Progenitor cell of endocrine pancreas (in vitro differentiated cells): ENCODE data around the gene DIP2A. TPM values are rescaled to one million over a fixed set of nuclear protein-coding genes. Genes with fewer than 3 reads are reported as not detected.

Source experiments
- DNase-seq: peaks from one replicate; pipeline ENCODE4 v3.0.0; 2021; ENCODE audit warnings: low spot score; ENCODE audit not compliant: unreplicated experiment
- H3K27ac Mint-ChIP-seq: 2 replicates; pipeline ENCODE4 v1.8.0; 2021; ENCODE audit warnings: mild to moderate bottlenecking, moderate library complexity, mixed read lengths
- H3K27me3 Mint-ChIP-seq: 2 replicates; pipeline ENCODE4 v1.8.0; 2021; ENCODE audit warnings: mixed read lengths
- H3K36me3 Mint-ChIP-seq: 2 replicates; pipeline ENCODE4 v1.8.0; 2022; ENCODE audit warnings: mixed read lengths; ENCODE audit not compliant: insufficient read depth
- H3K4me1 Mint-ChIP-seq: 2 replicates; pipeline ENCODE4 v1.8.0; 2021; ENCODE audit warnings: low read depth, mixed read lengths
- H3K4me3 Mint-ChIP-seq: 2 replicates; pipeline ENCODE4 v1.8.0; 2021; ENCODE audit warnings: low read depth, mild to moderate bottlenecking, moderate library complexity, mixed read lengths
- H3K9me3 Mint-ChIP-seq: 2 replicates; pipeline ENCODE4 v1.8.0; 2021; ENCODE audit warnings: low read depth, mixed read lengths
- CTCF ChIP-seq: fragments of 200-600 bp; sonication (generic); IDR thresholded peaks from one replicate; pipeline ENCODE4 v1.5.0; 2021; ENCODE audit warnings: antibody characterized with exemption, mild to moderate bottlenecking; ENCODE audit not compliant: unreplicated experiment
- total RNA-seq: library from RNA; stranded (reverse); gene quantifications from 2 replicates; pipeline ENCODE4 v1.2.1, GENCODE V29; 2021

Gene DIP2A
- total RNA-seq, 1 donor from 2014 or later, result 70.2 TPM

- Mint-ChIP-seq H3K9me3 (no peaks in the 10 kb centered on the region), H3K4me3 (no peak overlapping the region), H3K4me1 (no peaks in the 10 kb centered on the region), H3K27ac (no peak overlapping the region), H3K36me3 (peaks cover 29% of the 10 kb centered on the region), H3K27me3 (no peaks in the 10 kb centered on the region)
- no peak for DNase-seq
- TF ChIP-seq CTCF, result no peak
Observed at GRCh38 chr21:46489162-46489663, 30.5 kb downstream of the DIP2A start.

- DNase-seq, result no peak
- TF ChIP-seq CTCF, result no peak
- no peaks in the 10 kb centered on the region for H3K27me3 Mint-ChIP-seq
- H3K4me3 Mint-ChIP-seq, result no peak overlapping the region
- no peaks in the 10 kb centered on the region for H3K4me1 Mint-ChIP-seq
- peaks cover 28% of the 10 kb centered on the region for H3K36me3 Mint-ChIP-seq
- no peaks in the 10 kb centered on the region for H3K9me3 Mint-ChIP-seq
- H3K27ac Mint-ChIP-seq, result no peak overlapping the region
Observed at GRCh38 chr21:46489800-46490199, 31.1 kb downstream of the DIP2A start.

- no peak overlapping the region for H3K4me3 Mint-ChIP-seq
- no peaks in the 10 kb centered on the region for H3K27me3 Mint-ChIP-seq
- no peaks in the 10 kb centered on the region for H3K4me1 Mint-ChIP-seq
- TF ChIP-seq CTCF, result no peak
- no peaks in the 10 kb centered on the region for H3K9me3 Mint-ChIP-seq
- peaks cover 25% of the 10 kb centered on the region for H3K36me3 Mint-ChIP-seq
- DNase-seq, result no peak
- H3K27ac Mint-ChIP-seq, result no peak overlapping the region
Observed at GRCh38 chr21:46491553-46491952, 32.9 kb downstream of the DIP2A start.

- no peak overlapping the region for H3K4me3 Mint-ChIP-seq
- H3K27ac Mint-ChIP-seq, result no peak overlapping the region
Observed at GRCh38 chr21:46492851-46493250, 34.2 kb downstream of the DIP2A start.

GRCh38 chr21:46493828-46494227, 35.1 kb downstream of the DIP2A start:
- H3K36me3 Mint-ChIP-seq, result peaks cover 26% of the 10 kb centered on the region
- DNase-seq, result no peak
- H3K4me3 Mint-ChIP-seq, result no peak overlapping the region
- no peak overlapping the region for H3K27ac Mint-ChIP-seq
- H3K27me3 Mint-ChIP-seq, result no peaks in the 10 kb centered on the region
- H3K4me1 Mint-ChIP-seq, result no peaks in the 10 kb centered on the region
- no peaks in the 10 kb centered on the region for H3K9me3 Mint-ChIP-seq
- no peak for TF ChIP-seq CTCF

More at GRCh38 chr21:46492851-46493250, 34.2 kb downstream of the DIP2A start:
- H3K9me3 Mint-ChIP-seq, result no peaks in the 10 kb centered on the region
- DNase-seq, result no peak
- no peaks in the 10 kb centered on the region for H3K27me3 Mint-ChIP-seq
- TF ChIP-seq CTCF, result no peak
- peaks cover 21% of the 10 kb centered on the region for H3K36me3 Mint-ChIP-seq
- no peaks in the 10 kb centered on the region for H3K4me1 Mint-ChIP-seq
